GM23338 (cell line): Measurements from ENCODE around the gene FBXO15. TPM values are rescaled to one million over a fixed set of nuclear protein-coding genes. Genes with fewer than 3 reads are reported as not detected.
A peak's percentile ranks its signal among the peaks of the same experiment; 100 is the strongest.

Source experiments
- ATAC-seq: fragments of 200-7000 bp; cut with Tn5 transposase; 3 replicates; pipeline ENCODE4 v1.9.1; 2020
- DNase-seq: peaks from one replicate; pipeline ENCODE4 v3.0.0-alpha.2; 2015; ENCODE audit warnings: low spot score
- H2AFZ ChIP-seq: fragments of 200-600 bp; sonication (generic); 2 replicates; pipeline ENCODE4 v1.8.0; 2016; ENCODE audit warnings: antibody characterized with exemption, mild to moderate bottlenecking, moderate library complexity
- H3F3A ChIP-seq: fragments of 200-600 bp; sonication (generic); replicated peaks from 2 replicates; pipeline ENCODE4 v1.8.0; 2017; ENCODE audit warnings: antibody characterized with exemption, mixed run types, low read depth
- H3K27ac ChIP-seq: fragments of 200-600 bp; sonication (generic); 2 replicates; pipeline ENCODE4 v1.6.1; 2016; ENCODE audit warnings: low read depth
- H3K27me3 ChIP-seq: fragments of 200-600 bp; sonication (generic); 2 replicates; pipeline ENCODE4 v1.8.0; 2016; ENCODE audit warnings: mild to moderate bottlenecking, mixed run types, moderate library complexity; ENCODE audit not compliant: insufficient read depth
- H3K36me3 ChIP-seq: fragments of 200-600 bp; sonication (generic); 2 replicates; pipeline ENCODE4 v1.8.0; 2016; ENCODE audit warnings: mild to moderate bottlenecking; ENCODE audit not compliant: insufficient read depth
- H3K4me1 ChIP-seq: fragments of 200-600 bp; sonication (generic); 2 replicates; pipeline ENCODE4 v1.8.0; 2016; ENCODE audit warnings: mild to moderate bottlenecking, moderate library complexity; ENCODE audit not compliant: insufficient read depth
- H3K4me2 ChIP-seq: fragments of 200-600 bp; sonication (generic); 2 replicates; pipeline ENCODE4 v1.7.1; 2017; ENCODE audit warnings: mixed run types
- H3K4me3 ChIP-seq: fragments of 200-600 bp; sonication (generic); 2 replicates; pipeline ENCODE4 v1.6.1; 2016; ENCODE audit warnings: mixed run types
- H3K79me2 ChIP-seq: fragments of 200-600 bp; sonication (generic); replicated peaks from 2 replicates; pipeline ENCODE4 v1.8.0; 2017; ENCODE audit warnings: mild to moderate bottlenecking; ENCODE audit not compliant: insufficient read depth
- H3K9me2 ChIP-seq: fragments of 200-600 bp; sonication (generic); 2 replicates; pipeline ENCODE4 v1.8.0; 2017; ENCODE audit not compliant: insufficient read depth
- H4K20me1 ChIP-seq: fragments of 200-600 bp; sonication (generic); replicated peaks from 2 replicates; pipeline ENCODE4 v1.8.0; 2017; ENCODE audit warnings: mild to moderate bottlenecking; ENCODE audit not compliant: insufficient read depth
- H3K27ac Mint-ChIP-seq: 2 replicates; pipeline ENCODE4 v1.8.0; 2020; ENCODE audit warnings: inconsistent platforms, mild to moderate bottlenecking, moderate library complexity, mixed read lengths
- H3K27me3 Mint-ChIP-seq: 3 replicates; pipeline ENCODE4 v1.8.0; 2022; ENCODE audit warnings: low read depth, mild to moderate bottlenecking, moderate library complexity, mixed read lengths, inconsistent platforms; ENCODE audit not compliant: insufficient read depth, poor library complexity
- H3K36me3 Mint-ChIP-seq: 3 replicates; pipeline ENCODE4 v1.8.0; 2021; ENCODE audit warnings: low read depth, mild to moderate bottlenecking, inconsistent platforms, moderate library complexity, mixed read lengths
- H3K4me1 Mint-ChIP-seq: 3 replicates; pipeline ENCODE4 v1.8.0; 2020; ENCODE audit warnings: mild to moderate bottlenecking, inconsistent platforms, mixed read lengths
- H3K4me3 Mint-ChIP-seq: 3 replicates; pipeline ENCODE4 v1.8.0; 2021; ENCODE audit warnings: moderate library complexity, mild to moderate bottlenecking, inconsistent platforms, mixed read lengths
- H3K9me3 Mint-ChIP-seq: 3 replicates; pipeline ENCODE4 v1.8.0; 2020; ENCODE audit warnings: moderate library complexity, mild to moderate bottlenecking, inconsistent platforms, mixed read lengths
- CREB1 ChIP-seq: fragments of 250-450 bp; sonication (Bioruptor Pico); IDR thresholded peaks from 2 replicates; pipeline ENCODE4 v1.5.0; 2020; ENCODE audit warnings: low read depth, mild to moderate bottlenecking, moderate library complexity
- EZH2 ChIP-seq: fragments of 200-600 bp; sonication (generic); IDR thresholded peaks from one replicate; pipeline ENCODE4 v1.8.0; 2017; ENCODE audit warnings: antibody characterized with exemption, mild to moderate bottlenecking, low read depth; ENCODE audit not compliant: unreplicated experiment
- EZH2phosphoT487 ChIP-seq: fragments of 200-600 bp; sonication (generic); IDR thresholded peaks from one replicate; pipeline ENCODE4 v1.8.1; 2018; ENCODE audit warnings: antibody characterized with exemption; ENCODE audit not compliant: unreplicated experiment
- JUNB ChIP-seq: IDR thresholded peaks from one replicate; pipeline ENCODE4 v1.6.1; 2016; ENCODE audit warnings: antibody characterized with exemption; ENCODE audit not compliant: unreplicated experiment
- NANOG ChIP-seq: IDR thresholded peaks from 2 replicates; pipeline ENCODE4 v1.6.1; 2016; ENCODE audit warnings: antibody characterized with exemption, borderline replicate concordance
- POLR2AphosphoS5 ChIP-seq: IDR thresholded peaks from 2 replicates; pipeline ENCODE4 v1.6.1; 2016; ENCODE audit warnings: antibody characterized with exemption, low read depth
- REST ChIP-seq: IDR thresholded peaks from one replicate; pipeline ENCODE4 v1.6.1; 2018; ENCODE audit warnings: antibody characterized with exemption; ENCODE audit not compliant: unreplicated experiment
- STAT1 ChIP-seq: IDR thresholded peaks from one replicate; pipeline ENCODE4 v1.6.1; 2016; ENCODE audit warnings: antibody characterized with exemption; ENCODE audit not compliant: unreplicated experiment
- ZNF114 ChIP-seq: fragments of 250-450 bp; sonication (Bioruptor Pico); IDR thresholded peaks from 2 replicates; pipeline ENCODE4 v1.5.0; 2020; ENCODE audit warnings: mild to moderate bottlenecking, moderate library complexity
- ZNF331 ChIP-seq: fragments of 250-450 bp; sonication (Bioruptor Pico); IDR thresholded peaks from 2 replicates; pipeline ENCODE4 v1.5.0; 2020; ENCODE audit warnings: low read depth, mild to moderate bottlenecking, moderate library complexity
- ZNF462 ChIP-seq: fragments of 250-450 bp; sonication (Bioruptor Pico); IDR thresholded peaks from 2 replicates; pipeline ENCODE4 v1.5.0; 2020; ENCODE audit warnings: mild to moderate bottlenecking, moderate library complexity
- polyA plus RNA-seq: library from polyadenylated mRNA; unstranded; fragments of >200 nt; fragmentation: Nextera tagmentation; extraction: Ambion mirVana; gene quantifications from 2 replicates; pipeline ENCODE4 v1.2.1, GENCODE V29; 2016
- total RNA-seq: library from RNA; depleted of rRNA; stranded (reverse); fragments of >200 nt; shearing (Covaris generic); gene quantifications from 2 replicates; pipeline ENCODE4 v1.2.3, GENCODE V29; 2014
- TF ChIP-seq, protein P1 (sequence below), 2 experiments: fragments of 200-600 bp in 1 of 2; sonication (generic) in 1 of 2; conservative IDR thresholded peaks; 2 replicates each; pipeline versions ENCODE4 v1.5.1 to v1.6.1; 2016 to 2017; ENCODE audit warnings: antibody characterized with exemption in 2 of 2, low read depth in 2 of 2, mild to moderate bottlenecking in 2 of 2, moderate library complexity in 1 of 2
- TF ChIP-seq, protein P2 (sequence below): IDR thresholded peaks from 2 replicates; pipeline ENCODE4 v1.6.1; 2016; ENCODE audit warnings: antibody characterized with exemption

Gene FBXO15
- total and polyA plus RNA-seq, 2 experiments from 2014 or later = 0.21 to 0.53 TPM

- Mint-ChIP-seq H3K4me3 (no peak overlapping the region), H3K27me3 (peaks cover 7% of the 10 kb centered on the region), H3K4me1 (no peaks in the 10 kb centered on the region), H3K27ac (no peak overlapping the region), H3K36me3 (no peaks in the 10 kb centered on the region), H3K9me3 (no peaks in the 10 kb centered on the region)
- Histone ChIP-seq H4K20me1 (no peaks in the 10 kb centered on the region), H3K79me2 (no peaks in the 10 kb centered on the region), H3K27ac (no peak overlapping the region), H2AFZ (peak overlapping the region; percentile 80), H3K4me1 (no peaks in the 10 kb centered on the region), H3K36me3 (no peaks in the 10 kb centered on the region), H3K4me3 (no peak overlapping the region), H3K27me3 (no peaks in the 10 kb centered on the region), H3K4me2 (no peak overlapping the region), H3K9me2 (no peaks in the 10 kb centered on the region), H3F3A (no peaks in the 10 kb centered on the region)
- no peak for DNase-seq
- TF ChIP-seq JUNB (no peak), POLR2AphosphoS5 (no peak), ZNF331 (no peak), ZNF462 (CRISPR knock-in tag) (no peak), REST (no peak), ZNF114 (no peak), EZH2phosphoT487 (no peak), EZH2 (no peak), STAT1 (no peak), CREB1 (CRISPR knock-in tag) (no peak), NANOG (no peak)
- TF ChIP-seq, protein P1, sequence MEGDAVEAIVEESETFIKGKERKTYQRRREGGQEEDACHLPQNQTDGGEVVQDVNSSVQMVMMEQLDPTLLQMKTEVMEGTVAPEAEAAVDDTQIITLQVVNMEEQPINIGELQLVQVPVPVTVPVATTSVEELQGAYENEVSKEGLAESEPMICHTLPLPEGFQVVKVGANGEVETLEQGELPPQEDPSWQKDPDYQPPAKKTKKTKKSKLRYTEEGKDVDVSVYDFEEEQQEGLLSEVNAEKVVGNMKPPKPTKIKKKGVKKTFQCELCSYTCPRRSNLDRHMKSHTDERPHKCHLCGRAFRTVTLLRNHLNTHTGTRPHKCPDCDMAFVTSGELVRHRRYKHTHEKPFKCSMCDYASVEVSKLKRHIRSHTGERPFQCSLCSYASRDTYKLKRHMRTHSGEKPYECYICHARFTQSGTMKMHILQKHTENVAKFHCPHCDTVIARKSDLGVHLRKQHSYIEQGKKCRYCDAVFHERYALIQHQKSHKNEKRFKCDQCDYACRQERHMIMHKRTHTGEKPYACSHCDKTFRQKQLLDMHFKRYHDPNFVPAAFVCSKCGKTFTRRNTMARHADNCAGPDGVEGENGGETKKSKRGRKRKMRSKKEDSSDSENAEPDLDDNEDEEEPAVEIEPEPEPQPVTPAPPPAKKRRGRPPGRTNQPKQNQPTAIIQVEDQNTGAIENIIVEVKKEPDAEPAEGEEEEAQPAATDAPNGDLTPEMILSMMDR (conservative IDR thresholded peaks at IDR 0.05; ENCODE audit: low read depth in 2 of 2) = no peak
- TF ChIP-seq, protein P2, sequence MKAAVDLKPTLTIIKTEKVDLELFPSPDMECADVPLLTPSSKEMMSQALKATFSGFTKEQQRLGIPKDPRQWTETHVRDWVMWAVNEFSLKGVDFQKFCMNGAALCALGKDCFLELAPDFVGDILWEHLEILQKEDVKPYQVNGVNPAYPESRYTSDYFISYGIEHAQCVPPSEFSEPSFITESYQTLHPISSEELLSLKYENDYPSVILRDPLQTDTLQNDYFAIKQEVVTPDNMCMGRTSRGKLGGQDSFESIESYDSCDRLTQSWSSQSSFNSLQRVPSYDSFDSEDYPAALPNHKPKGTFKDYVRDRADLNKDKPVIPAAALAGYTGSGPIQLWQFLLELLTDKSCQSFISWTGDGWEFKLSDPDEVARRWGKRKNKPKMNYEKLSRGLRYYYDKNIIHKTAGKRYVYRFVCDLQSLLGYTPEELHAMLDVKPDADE = no peak
- ATAC-seq = no peak
Measured at GRCh38 chr18:74069178-74070050, 78.2 kb downstream of the FBXO15 start.
